Gastroesophageal sphincter (tissue), 4 donors: ENCODE data around the gene NRF1. TPM values are rescaled to one million over a fixed set of nuclear protein-coding genes. Genes with fewer than 3 reads are reported as not detected.

Source experiments
- ATAC-seq: fragments of 150-250 bp; one replicate; pipeline ENCODE4 v1.9.1; 2016; ENCODE audit warnings: mild to moderate bottlenecking, moderate library complexity
- H3K27ac ChIP-seq, 4 donors: fragments of 200-600 bp; sonication (generic) in 3 of 4; 1 replicate in 3 of 4; 2 replicates in 1 of 4; pipeline ENCODE4 v1.5.1; 2016 to 2019
- H3K27me3 ChIP-seq: fragments of 200-600 bp; sonication (generic); one replicate; pipeline ENCODE4 v1.5.1; 2019
- H3K36me3 ChIP-seq, 2 donors: fragments of 200-600 bp; sonication (generic); one replicate each; pipeline ENCODE4 v1.5.1; 2019; ENCODE audit warnings: control low read depth in 1 of 2
- H3K4me1 ChIP-seq, 3 donors: fragments of 200-600 bp; sonication (generic); 1 replicate in 2 of 3; 2 replicates in 1 of 3; pipeline ENCODE4 v1.5.1; 2016 to 2019; ENCODE audit warnings: control low read depth in 2 of 3
- H3K4me3 ChIP-seq, 2 donors: fragments of 200-600 bp; sonication (generic); one replicate each; pipeline ENCODE4 v1.5.1; 2019; ENCODE audit warnings: mild to moderate bottlenecking in 1 of 2, moderate library complexity in 1 of 2
- H3K9me3 ChIP-seq, 3 donors: fragments of 200-600 bp; sonication (generic); one replicate each; pipeline ENCODE4 v1.5.1; 2017 to 2019; ENCODE audit warnings: control low read depth in 2 of 3
- CTCF ChIP-seq, 4 experiments: fragments of 200-600 bp in 2 of 4; fragments of 450-650 bp in 2 of 4; sonication (generic) in 1 of 4; IDR thresholded peaks; one replicate each; pipeline ENCODE4 v1.5.1; 2017 to 2019; ENCODE audit warnings: antibody characterized with exemption in 4 of 4, mild to moderate bottlenecking in 2 of 4, moderate library complexity in 2 of 4
- EP300 ChIP-seq: sonication (generic); formaldehyde crosslinking; IDR thresholded peaks from one replicate; pipeline ENCODE4 v1.6.1; 2017; ENCODE audit warnings: antibody characterized with exemption, mild to moderate bottlenecking
- POLR2A ChIP-seq, 2 donors: fragments of 450-650 bp; IDR thresholded peaks; one replicate each; pipeline ENCODE4 v1.6.1; 2017; ENCODE audit warnings: antibody characterized with exemption in 2 of 2, mild to moderate bottlenecking in 2 of 2, moderate library complexity in 1 of 2
- POLR2AphosphoS5 ChIP-seq: sonication (generic); formaldehyde crosslinking; IDR thresholded peaks from one replicate; pipeline ENCODE4 v1.6.1; 2017; ENCODE audit warnings: antibody characterized with exemption
- WGBS, 2 donors: methylation state at CpG; one replicate each; pipeline ENCODE4 v1.1.5; 2018; ENCODE audit warnings: low coverage in 1 of 2; 5-methylcytosine and 5-hydroxymethylcytosine counted together
- total RNA-seq, 4 donors: library from RNA; depleted of rRNA; stranded (reverse); fragments of >200 nt; gene quantifications; one replicate each; pipeline ENCODE4 v1.1.0, GENCODE V29; 2016

NRF1 gene
- total RNA-seq, 4 donors from 2014 or later = 7.8 to 20.5 (median 17.0) TPM

- no peak for ATAC-seq
- no peaks in the 10 kb centered on the region for H3K9me3 ChIP-seq
- no peak overlapping the region for H3K27ac ChIP-seq
- no peak overlapping the region for H3K4me3 ChIP-seq
- WGBS, 2 donors = 82 to 100% methylated on average over 1 of the region's 1 CpG
- no peaks in the 10 kb centered on the region for H3K36me3 ChIP-seq
- peaks cover 5 to 68% (median 23%) of the 10 kb centered on the region in 3 donors for H3K4me1 ChIP-seq
- H3K27me3 ChIP-seq = no peaks in the 10 kb centered on the region
- no peak for TF ChIP-seq POLR2A (IDR thresholded peaks at IDR 0.05)
- TF ChIP-seq POLR2AphosphoS5 = no peak
- no peak for TF ChIP-seq CTCF (IDR thresholded peaks at IDR 0.05)
- no peak for TF ChIP-seq EP300
Measured at GRCh38 chr7:129615018-129615417, 3.5 kb downstream of the NRF1 start.

DNA sequence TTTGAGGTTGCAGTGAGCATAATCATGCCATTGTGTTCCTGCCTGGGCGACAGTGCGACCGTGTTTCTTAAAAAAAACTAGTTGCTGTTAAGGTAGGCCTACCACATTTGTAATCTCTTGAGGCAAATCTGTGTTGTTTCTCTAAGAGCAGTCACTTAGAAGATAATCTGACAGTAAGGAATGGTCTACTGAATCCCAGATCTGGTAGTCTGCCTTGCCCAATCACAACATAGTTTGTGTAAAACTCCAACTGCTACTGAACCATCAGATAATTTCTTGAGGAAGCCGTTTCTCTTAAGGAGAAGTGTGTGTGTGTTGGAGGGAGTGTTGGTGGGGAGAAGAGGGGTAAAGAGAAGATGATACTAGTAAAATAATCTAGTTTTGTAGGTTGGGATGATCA is 5.0 kb downstream of the NRF1 start:
- peaks cover 5 to 59% (median 21%) of the 10 kb centered on the region in 3 donors for H3K4me1 ChIP-seq
- ATAC-seq = no peak
- WGBS, 2 donors = 51 to 78% methylated on average over 4 of the region's 4 CpGs
- TF ChIP-seq POLR2AphosphoS5 (no peak), EP300 (no peak), POLR2A (IDR thresholded peaks at IDR 0.05) (no peak), CTCF (IDR thresholded peaks at IDR 0.05) (no peak)
- H3K27me3 ChIP-seq = no peaks in the 10 kb centered on the region
- H3K27ac ChIP-seq = no peak overlapping the region
- H3K36me3 ChIP-seq = no peaks in the 10 kb centered on the region
- H3K4me3 ChIP-seq = no peak overlapping the region
- no peaks in the 10 kb centered on the region for H3K9me3 ChIP-seq

DNA sequence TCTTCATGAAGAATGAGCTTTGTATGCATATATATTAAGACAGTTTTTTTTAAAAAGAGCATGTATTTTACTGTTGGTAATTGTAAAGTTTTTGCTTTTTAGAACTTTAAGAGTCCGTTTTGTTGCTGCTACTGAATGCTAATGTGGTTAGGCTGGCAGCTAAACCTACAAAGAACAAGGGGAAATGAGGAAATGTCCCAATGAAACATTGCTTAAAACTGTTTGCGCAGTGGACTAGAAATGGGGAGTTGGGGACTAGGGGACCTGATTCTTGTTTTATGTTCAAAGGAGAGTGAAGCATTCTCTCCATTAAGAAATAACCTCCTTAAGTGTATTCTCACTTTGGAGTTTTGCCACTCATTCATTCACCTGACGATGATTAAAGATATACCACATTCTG is 5.7 kb downstream of the NRF1 start:
- H3K4me1 ChIP-seq = peaks cover 5 to 59% (median 21%) of the 10 kb centered on the region in 3 donors
- no peak for ATAC-seq

DNA sequence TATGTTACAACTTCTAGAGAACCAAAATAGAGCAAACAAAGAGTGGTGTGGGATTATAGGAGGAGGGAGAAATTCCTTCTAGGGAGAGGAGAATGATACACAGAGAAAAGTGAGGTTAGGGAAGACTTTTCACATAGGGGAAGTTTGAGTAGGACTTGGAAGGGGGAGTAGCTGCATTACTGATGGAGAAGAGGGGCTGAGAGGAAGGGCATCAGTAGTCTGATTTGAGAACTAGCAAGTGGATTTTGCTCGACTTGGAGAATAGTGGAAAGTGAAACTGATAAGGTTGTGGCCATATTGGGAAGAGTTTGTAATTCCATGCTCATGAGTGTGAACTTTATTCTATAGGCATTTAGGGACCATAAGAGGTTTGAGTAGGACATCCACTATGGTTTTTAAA is 6.1 kb downstream of the NRF1 start:
- TF ChIP-seq EP300 = no peak
- no peak for TF ChIP-seq POLR2A (IDR thresholded peaks at IDR 0.05)
- no peak for TF ChIP-seq CTCF (IDR thresholded peaks at IDR 0.05)
- TF ChIP-seq POLR2AphosphoS5 = no peak
- Histone ChIP-seq H3K27ac (no peak overlapping the region), H3K36me3 (no peaks in the 10 kb centered on the region), H3K4me1 (peaks cover 5 to 57% (median 21%) of the 10 kb centered on the region in 3 donors), H3K27me3 (no peaks in the 10 kb centered on the region), H3K4me3 (no peak overlapping the region), H3K9me3 (no peaks in the 10 kb centered on the region)
- no peak for ATAC-seq
- WGBS, 2 donors = 13 to 44% methylated on average over 1 of the region's 1 CpG

More for the DNA sequence above, 5.7 kb downstream of the NRF1 start:
- WGBS, 2 donors = 85 to 90% methylated on average over 3 of the region's 3 CpGs
- Histone ChIP-seq H3K27me3 (no peaks in the 10 kb centered on the region), H3K9me3 (no peaks in the 10 kb centered on the region), H3K4me3 (no peak overlapping the region), H3K27ac (no peak overlapping the region), H3K36me3 (no peaks in the 10 kb centered on the region)
- no peak for TF ChIP-seq POLR2A (IDR thresholded peaks at IDR 0.05)
- TF ChIP-seq EP300 = no peak
- TF ChIP-seq CTCF (IDR thresholded peaks at IDR 0.05) = no peak
- TF ChIP-seq POLR2AphosphoS5 = no peak

DNA sequence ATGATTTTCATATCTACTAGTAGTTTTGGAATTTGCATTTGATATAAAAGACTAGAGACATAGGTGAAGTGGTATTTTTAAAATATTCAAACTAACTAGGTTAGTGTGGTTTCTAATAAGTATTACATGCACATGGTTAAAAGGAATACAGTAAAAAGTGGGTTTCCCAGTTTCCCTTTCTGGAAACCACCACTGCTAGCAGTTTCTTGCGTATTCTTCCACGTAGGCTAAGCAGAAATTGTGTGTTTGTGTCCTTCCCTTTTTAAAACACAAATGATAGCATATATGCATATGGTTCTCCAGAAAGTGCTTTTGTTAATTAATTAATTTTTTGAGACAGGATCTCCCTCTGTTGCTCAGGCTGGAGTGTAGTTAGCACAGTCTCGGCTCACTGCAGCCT is 15.4 kb downstream of the NRF1 start:
- no peak for TF ChIP-seq CTCF (IDR thresholded peaks at IDR 0.05)
- no peak for TF ChIP-seq POLR2AphosphoS5
- no peak for TF ChIP-seq EP300
- TF ChIP-seq POLR2A (IDR thresholded peaks at IDR 0.05) = no peak
- Histone ChIP-seq H3K4me1 (peaks cover 0 to 19% (median 0%) of the 10 kb centered on the region in 3 donors), H3K9me3 (no peaks in the 10 kb centered on the region), H3K4me3 (no peak overlapping the region), H3K36me3 (no peaks in the 10 kb centered on the region), H3K27ac (no peak overlapping the region), H3K27me3 (no peaks in the 10 kb centered on the region)
- 91% methylated on average over 3 of the region's 3 CpGs for WGBS, 2 donors
- ATAC-seq = no peak
